GM12878 (cell line): Measurements from ENCODE around the gene MEIS2. TPM values are rescaled to one million over a fixed set of nuclear protein-coding genes. Genes with fewer than 3 reads are reported as not detected.

Experiments used
- ESRRA ChIP-seq: IDR thresholded peaks from 2 replicates; pipeline ENCODE4 v1.6.1; 2012; ENCODE audit warnings: mild to moderate bottlenecking, low read length, improper control_type of control experiment
- ETV6 ChIP-seq, 2 experiments: fragments of 450-650 bp in 1 of 2; IDR thresholded peaks in 1 of 2; conservative IDR thresholded peaks in 1 of 2; 2 replicates each; pipeline ENCODE4 v1.6.1; 2014; ENCODE audit warnings: antibody characterized with exemption in 1 of 2, borderline replicate concordance in 1 of 2, low read depth in 1 of 2, mild to moderate bottlenecking in 1 of 2, moderate library complexity in 1 of 2
- KDM1A ChIP-seq: fragments of 200-600 bp; sonication (generic); IDR thresholded peaks from 2 replicates; pipeline ENCODE4 v1.6.1; 2016; ENCODE audit warnings: borderline replicate concordance
- MYB ChIP-seq: fragments of 150-350 bp; IDR thresholded peaks from 2 replicates; pipeline ENCODE4 v1.6.1; 2014; ENCODE audit warnings: mild to moderate bottlenecking, low read depth, low read length, borderline replicate concordance
- POLR2A ChIP-seq: IDR thresholded peaks from 2 replicates; pipeline ENCODE4 v1.6.1; 2011; ENCODE audit warnings: low read depth, mild to moderate bottlenecking, low read length
- SIN3A ChIP-seq: IDR thresholded peaks from 2 replicates; pipeline ENCODE4 v1.6.1; 2012; ENCODE audit warnings: low read depth, low read length, improper control_type of control experiment
- polyA plus RNA-seq, 11 experiments: library from polyadenylated mRNA; depleted of rRNA in 4 of 11; unstranded in 6 of 11; stranded (reverse) in 5 of 11; fragments of >200 nt; fragmentation: Nextera tagmentation in 4 of 11; fragmentation: Illumina TruSeq in 1 of 11; extraction: Ambion mirVana in 4 of 11; extraction: Trizol in 1 of 11; gene quantifications; 1 replicate in 1 of 11; 2 replicates in 10 of 11; pipeline versions ENCODE4 v1.2.1 to v1.2.3, GENCODE V29; 2011 to 2016; ENCODE audit warnings: inconsistent platforms in 2 of 11, missing spikeins in 2 of 11, low read depth in 1 of 11
- total RNA-seq, 4 experiments: library from RNA; depleted of rRNA in 3 of 4; stranded (reverse); fragments of >200 nt in 3 of 4; fragmentation: Illumina TruSeq in 1 of 4; extraction: Trizol in 1 of 4; gene quantifications; 2 replicates each; pipeline versions ENCODE4 v1.2.1 to v1.2.3, GENCODE V29; 2013 to 2021
- TF ChIP-seq, protein P1 (sequence below): IDR thresholded peaks from 2 replicates; pipeline ENCODE4 v1.6.1; 2012; ENCODE audit warnings: low read depth, low read length, improper control_type of control experiment
- TF ChIP-seq, protein P2 (sequence below): fragments of 450-650 bp; IDR thresholded peaks from 2 replicates; pipeline ENCODE4 v1.6.1; 2017; ENCODE audit warnings: low read depth, mild to moderate bottlenecking, moderate library complexity

MEIS2 gene
- total and polyA plus RNA-seq, 10 of the 15 experiments (the other 5 are each of a cell fraction or from before 2014, with no cell fraction given): 9.2 to 54.0 (median 20.4) TPM

- TF ChIP-seq ESRRA (no peak), KDM1A (no peak), MYB (no peak), SIN3A (no peak), POLR2A (no peak), ETV6 (conservative IDR thresholded peaks at IDR 0.05 in 1 of 2, IDR thresholded peaks at IDR 0.05 in 1 of 2; ENCODE audit: borderline replicate concordance in 1 of 2, low read depth in 1 of 2) (no peak)
- TF ChIP-seq, protein P1, sequence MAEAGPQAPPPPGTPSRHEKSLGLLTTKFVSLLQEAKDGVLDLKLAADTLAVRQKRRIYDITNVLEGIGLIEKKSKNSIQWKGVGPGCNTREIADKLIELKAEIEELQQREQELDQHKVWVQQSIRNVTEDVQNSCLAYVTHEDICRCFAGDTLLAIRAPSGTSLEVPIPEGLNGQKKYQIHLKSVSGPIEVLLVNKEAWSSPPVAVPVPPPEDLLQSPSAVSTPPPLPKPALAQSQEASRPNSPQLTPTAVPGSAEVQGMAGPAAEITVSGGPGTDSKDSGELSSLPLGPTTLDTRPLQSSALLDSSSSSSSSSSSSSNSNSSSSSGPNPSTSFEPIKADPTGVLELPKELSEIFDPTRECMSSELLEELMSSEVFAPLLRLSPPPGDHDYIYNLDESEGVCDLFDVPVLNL: no peak
- TF ChIP-seq, protein P2, sequence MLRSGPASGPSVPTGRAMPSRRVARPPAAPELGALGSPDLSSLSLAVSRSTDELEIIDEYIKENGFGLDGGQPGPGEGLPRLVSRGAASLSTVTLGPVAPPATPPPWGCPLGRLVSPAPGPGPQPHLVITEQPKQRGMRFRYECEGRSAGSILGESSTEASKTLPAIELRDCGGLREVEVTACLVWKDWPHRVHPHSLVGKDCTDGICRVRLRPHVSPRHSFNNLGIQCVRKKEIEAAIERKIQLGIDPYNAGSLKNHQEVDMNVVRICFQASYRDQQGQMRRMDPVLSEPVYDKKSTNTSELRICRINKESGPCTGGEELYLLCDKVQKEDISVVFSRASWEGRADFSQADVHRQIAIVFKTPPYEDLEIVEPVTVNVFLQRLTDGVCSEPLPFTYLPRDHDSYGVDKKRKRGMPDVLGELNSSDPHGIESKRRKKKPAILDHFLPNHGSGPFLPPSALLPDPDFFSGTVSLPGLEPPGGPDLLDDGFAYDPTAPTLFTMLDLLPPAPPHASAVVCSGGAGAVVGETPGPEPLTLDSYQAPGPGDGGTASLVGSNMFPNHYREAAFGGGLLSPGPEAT: no peak
- TF ChIP-seq, all 136 proteins: peak for 0
These were observed 53.3 kb downstream of the MEIS2 start (continued) for GRCh38 chr15:37046876-37047614.
